Stimulated activated CD4-positive, alpha-beta T cell treated with anti-CD3 and anti-CD28 coated beads, Interleukin-2, amount 100 ng/mL, for 48 hours (primary cell): ENCODE results near the gene MPHOSPH9.
"Not testable (repeated sequence)": the region's sequence is repeated elsewhere in the genome, so short reads cannot be mapped to it uniquely, and the experiment has no call there.

Experiments
- DNase-seq, 2 donors: peaks; one replicate each; pipeline ENCODE4 v3.0.0-alpha.2; 2020

MPHOSPH9 gene

GRCh38 chr12:123225443-123225842 lies 7.5 kb downstream of the MPHOSPH9 start:
- DNase-seq = no peak

GRCh38 chr12:123223241-123223668 lies 9.7 kb downstream of the MPHOSPH9 start:
- DNase-seq = peak; percentile 48 to 58

- DNase-seq = not testable (repeated sequence)
These were observed 25.1 kb downstream of the MPHOSPH9 start for GRCh38 chr12:123207815-123208214.

GRCh38 chr12:123206794-123207193 lies 26.1 kb downstream of the MPHOSPH9 start:
- DNase-seq = not testable (repeated sequence)

- DNase-seq = no peak
These were observed 32.5 kb downstream of the MPHOSPH9 start for GRCh38 chr12:123200414-123200813.

- no peak for DNase-seq
These were observed 33.0 kb downstream of the MPHOSPH9 start for GRCh38 chr12:123199936-123200335.

GRCh38 chr12:123187637-123188036 lies 45.3 kb downstream of the MPHOSPH9 start:
- DNase-seq = no peak

GRCh38 chr12:123180171-123180570 lies 52.8 kb downstream of the MPHOSPH9 start:
- DNase-seq = no peak

- no peak for DNase-seq
These were observed 61.0 kb downstream of the MPHOSPH9 start for GRCh38 chr12:123171967-123172366.

GRCh38 chr12:123167329-123167728 lies 65.6 kb downstream of the MPHOSPH9 start:
- DNase-seq = no peak

- DNase-seq = no peak
These were observed 67.4 kb downstream of the MPHOSPH9 start for GRCh38 chr12:123165537-123165936.

- DNase-seq = no peak
These were observed 68.2 kb downstream of the MPHOSPH9 start for GRCh38 chr12:123164710-123165261.

- no peak for DNase-seq
These were observed 68.7 kb downstream of the MPHOSPH9 start for GRCh38 chr12:123164222-123164621.

GRCh38 chr12:123163227-123163626 lies 69.7 kb downstream of the MPHOSPH9 start:
- no peak for DNase-seq

GRCh38 chr12:123160801-123161487 lies 72.0 kb downstream of the MPHOSPH9 start:
- DNase-seq = no peak

GRCh38 chr12:123153906-123154305 lies 79.0 kb downstream of the MPHOSPH9 start:
- DNase-seq = no peak

GRCh38 chr12:123152833-123153232 lies 80.1 kb downstream of the MPHOSPH9 start:
- DNase-seq = no peak

GRCh38 chr12:123151457-123152454 lies 81.2 kb downstream of the MPHOSPH9 start:
- no peak for DNase-seq

- DNase-seq = peak; percentile 42 to 51
These were observed 82.0 kb downstream of the MPHOSPH9 start, which contains the start of gene PITPNM2 for GRCh38 chr12:123150744-123151456. Gene PITPNM2, minus strand, starts transcription at chr12:123151090. Its CDS starts 116,500 bp downstream, at chr12:123034590.

- peak in 1 of 2 donors; percentile 16 for DNase-seq
These were observed 82.6 kb downstream of the MPHOSPH9 start for GRCh38 chr12:123150275-123150743.

GRCh38 chr12:123149501-123150274 lies 83.3 kb downstream of the MPHOSPH9 start:
- peak in 1 of 2 donors; percentile 5 for DNase-seq

GRCh38 chr12:123149088-123149487 lies 83.9 kb downstream of the MPHOSPH9 start:
- DNase-seq = no peak
